NCI-H446 (cell line): ENCODE data around the gene ADM5.
"Not testable (repeated sequence)": the region's sequence is repeated elsewhere in the genome, so short reads cannot be mapped to it uniquely, and the experiment has no call there.

Source experiments
- DNase-seq, 2 experiments: peaks; one replicate each; lab custom pipeline; 2025; lab: John Stamatoyannopoulos, UW

The ADM5 gene

GRCh38 chr19:49701271-49701786 is 11.9 kb downstream of the ADM5 start:
- no peak for DNase-seq

- DNase-seq = no peak
Observed at GRCh38 chr19:49704888-49705642, 15.7 kb downstream of the ADM5 start.

GRCh38 chr19:49705919-49706318 is 16.5 kb downstream of the ADM5 start:
- DNase-seq = no peak

- DNase-seq = no peak
Observed at GRCh38 chr19:49710372-49710951, 21.1 kb downstream of the ADM5 start.

GRCh38 chr19:49712397-49712859 is 23.0 kb downstream of the ADM5 start:
- DNase-seq = no peak

- no peak for DNase-seq
Observed at GRCh38 chr19:49713236-49713845, 23.9 kb downstream of the ADM5 start.

GRCh38 chr19:49716154-49716553 is 26.8 kb downstream of the ADM5 start:
- DNase-seq = no peak

GRCh38 chr19:49718511-49718910 is 29.1 kb downstream of the ADM5 start:
- DNase-seq = no peak

GRCh38 chr19:49718991-49719390 is 29.6 kb downstream of the ADM5 start:
- no peak for DNase-seq

GRCh38 chr19:49719420-49719819 is 30.0 kb downstream of the ADM5 start:
- not testable (repeated sequence) for DNase-seq

- DNase-seq = no peak
Observed at GRCh38 chr19:49727217-49728030, 38.0 kb downstream of the ADM5 start.

GRCh38 chr19:49730166-49730565 is 40.8 kb downstream of the ADM5 start:
- no peak for DNase-seq

GRCh38 chr19:49738268-49738667 is 48.9 kb downstream of the ADM5 start:
- DNase-seq = no peak

- DNase-seq = no peak
Observed at GRCh38 chr19:49739098-49739497, 49.7 kb downstream of the ADM5 start.

GRCh38 chr19:49739933-49740332 is 50.5 kb downstream of the ADM5 start:
- no peak for DNase-seq
